HEK293 (cell line): ENCODE measurements around the gene VPS4A.

ENCODE experiments used
- BCL6B ChIP-seq: fragments of 450-650 bp; formaldehyde crosslinking; IDR thresholded peaks from 2 replicates; pipeline ENCODE4 v1.5.1; 2017; ENCODE audit warnings: missing biosample characterization, missing genetic modification characterization
- CTCF ChIP-seq: fragments of 450-650 bp; formaldehyde crosslinking; IDR thresholded peaks from 2 replicates; pipeline ENCODE4 v1.5.1; 2016; ENCODE audit warnings: missing biosample characterization, missing genetic modification characterization
- IKZF3 ChIP-seq: fragments of 450-650 bp; IDR thresholded peaks from 2 replicates; pipeline ENCODE4 v1.5.0; 2018; ENCODE audit warnings: missing biosample characterization, mild to moderate bottlenecking, missing genetic modification characterization, moderate library complexity
- PRDM4 ChIP-seq: fragments of 450-650 bp; formaldehyde crosslinking; IDR thresholded peaks from 2 replicates; pipeline ENCODE4 v1.5.1; 2017; ENCODE audit warnings: missing biosample characterization, missing genetic modification characterization
- ZBTB11 ChIP-seq: fragments of 450-650 bp; formaldehyde crosslinking; conservative IDR thresholded peaks from 2 replicates; pipeline ENCODE4 v1.5.1; 2016; ENCODE audit warnings: low read depth, missing biosample characterization, missing genetic modification characterization
- ZBTB49 ChIP-seq: fragments of 450-650 bp; formaldehyde crosslinking; IDR thresholded peaks from 2 replicates; pipeline ENCODE4 v1.5.1; 2016; ENCODE audit warnings: missing biosample characterization, missing genetic modification characterization, low read depth
- ZNF280D ChIP-seq: fragments of 450-650 bp; formaldehyde crosslinking; IDR thresholded peaks from 2 replicates; pipeline ENCODE4 v1.5.1; 2016; ENCODE audit warnings: missing biosample characterization, missing genetic modification characterization
- ZNF311 ChIP-seq: fragments of 450-650 bp; formaldehyde crosslinking; IDR thresholded peaks from 2 replicates; pipeline ENCODE4 v1.5.1; 2017; ENCODE audit warnings: missing biosample characterization, missing genetic modification characterization, borderline replicate concordance
- ZNF433 ChIP-seq: fragments of 450-650 bp; formaldehyde crosslinking; IDR thresholded peaks from 2 replicates; pipeline ENCODE4 v1.5.1; 2016; ENCODE audit warnings: missing biosample characterization, missing genetic modification characterization, low read depth
- ZNF48 ChIP-seq: fragments of 450-650 bp; formaldehyde crosslinking; IDR thresholded peaks from 2 replicates; pipeline ENCODE4 v1.5.1; 2016; ENCODE audit warnings: missing biosample characterization, missing genetic modification characterization
- ZNF488 ChIP-seq: fragments of 450-650 bp; formaldehyde crosslinking; IDR thresholded peaks from 2 replicates; pipeline ENCODE4 v1.5.1; 2016; ENCODE audit warnings: missing biosample characterization, missing genetic modification characterization
- ZNF513 ChIP-seq: fragments of 450-650 bp; IDR thresholded peaks from 2 replicates; pipeline ENCODE4 v1.5.1; 2018; ENCODE audit warnings: missing biosample characterization, missing genetic modification characterization
- ZNF518A ChIP-seq: fragments of 450-650 bp; formaldehyde crosslinking; conservative IDR thresholded peaks from 2 replicates; pipeline ENCODE4 v1.5.1; 2016; ENCODE audit warnings: low read depth, missing biosample characterization, missing genetic modification characterization
- ZNF623 ChIP-seq: fragments of 450-650 bp; formaldehyde crosslinking; IDR thresholded peaks from 2 replicates; pipeline ENCODE4 v1.5.1; 2016; ENCODE audit warnings: missing biosample characterization, missing genetic modification characterization

The VPS4A gene

GRCh38 chr16:69330286-69331109 lies 19.3 kb downstream of the VPS4A start, which contains the start of gene PDF (continued):
- TF ChIP-seq CTCF (tag by site-specific recombination) (peak; percentile 82), ZNF623 (no peak), PRDM4 (tag by site-specific recombination) (no peak), ZBTB49 (tag by site-specific recombination) (no peak), ZBTB11 (tag by site-specific recombination) (peak; percentile 85), ZNF433 (no peak), IKZF3 (tag by site-specific recombination) (peak; percentile 99), ZNF513 (tag by site-specific recombination) (peak; percentile 41; the same call in 1 of the 2 replicates), BCL6B (tag by site-specific recombination) (no peak), ZNF518A (tag by site-specific recombination) (peak; percentile 18; the same call in 1 of the 2 replicates), ZNF311 (tag by site-specific recombination) (no peak), ZNF280D (no peak), ZNF488 (tag by site-specific recombination) (no peak), ZNF48 (no peak)
